DMS114 treated with DMSO at 0.1 percent for 48 hours (cell line): ENCODE data around the gene DDX42.
"Not testable (repeated sequence)": the region's sequence is repeated elsewhere in the genome, so short reads cannot be mapped to it uniquely, and the experiment has no call there.

ENCODE experiments used
- DNase-seq: peaks from one replicate; lab custom pipeline; 2025; ENCODE audit not compliant: unreplicated experiment; lab: John Stamatoyannopoulos, UW

DDX42 gene

DNA sequence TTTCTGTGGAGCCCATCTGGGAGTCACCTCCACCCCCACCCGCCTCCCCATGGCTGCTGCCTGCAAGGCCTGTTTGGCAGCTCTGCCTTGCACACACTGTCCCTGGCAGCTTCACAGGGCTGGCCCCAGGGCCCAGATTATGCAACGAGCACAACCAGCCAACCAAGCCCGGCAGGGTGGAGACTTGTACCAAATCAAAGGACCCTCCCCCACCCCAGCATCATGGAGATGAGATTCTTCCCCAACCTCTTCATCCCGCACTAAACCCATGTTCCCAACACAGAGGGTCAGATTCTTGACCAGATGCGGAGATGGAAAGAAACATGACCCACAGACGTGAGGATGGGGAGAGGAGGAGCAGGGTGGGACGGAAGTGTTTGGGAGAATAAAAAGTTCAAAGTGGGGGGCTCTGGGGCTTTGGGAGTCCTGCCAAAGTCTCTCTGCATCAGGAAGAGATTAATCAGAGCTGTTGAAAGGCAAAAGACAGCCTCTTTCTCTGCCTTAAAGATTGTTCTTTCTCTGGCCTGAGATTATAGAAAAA, 64.7 kb downstream of the DDX42 start:
- DNase-seq, result no peak

DNA sequence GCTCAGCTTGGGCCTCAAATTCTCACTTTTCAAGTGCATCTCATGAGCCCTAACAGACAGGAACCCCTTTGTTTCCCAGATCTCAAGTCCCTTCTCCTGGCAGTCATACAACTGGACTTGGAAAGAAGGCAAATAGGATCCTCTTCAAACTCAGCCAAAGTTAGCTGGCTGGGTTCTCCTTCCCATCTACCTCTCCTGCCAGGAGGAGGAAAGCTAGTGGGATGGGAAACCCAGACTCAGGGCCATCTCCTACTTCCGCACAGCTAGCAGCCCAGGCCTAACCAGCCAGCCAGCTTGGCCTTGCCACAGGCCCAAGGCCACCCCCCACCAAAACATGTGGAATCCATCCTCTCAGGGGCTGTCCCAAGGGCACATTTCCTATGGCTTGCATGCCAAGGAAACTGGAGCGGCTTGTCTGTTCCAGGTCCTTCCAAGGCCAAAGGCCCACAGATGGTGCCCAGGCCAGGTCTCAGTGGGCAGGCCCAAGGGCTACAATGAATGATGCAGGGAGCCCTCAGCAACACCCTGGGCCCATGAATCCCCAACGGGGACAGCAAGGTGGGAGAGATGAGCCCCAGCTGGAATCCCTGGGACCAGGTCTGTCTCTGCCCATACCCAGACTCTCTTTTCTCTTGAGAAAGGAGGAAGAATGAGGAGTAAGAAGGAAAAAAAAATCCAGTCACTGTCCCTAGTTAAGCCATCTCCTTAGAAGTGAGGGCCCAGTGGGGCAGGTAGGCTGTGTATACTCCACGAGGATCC, 66.8 kb downstream of the DDX42 start:
- no peak for DNase-seq

DNA sequence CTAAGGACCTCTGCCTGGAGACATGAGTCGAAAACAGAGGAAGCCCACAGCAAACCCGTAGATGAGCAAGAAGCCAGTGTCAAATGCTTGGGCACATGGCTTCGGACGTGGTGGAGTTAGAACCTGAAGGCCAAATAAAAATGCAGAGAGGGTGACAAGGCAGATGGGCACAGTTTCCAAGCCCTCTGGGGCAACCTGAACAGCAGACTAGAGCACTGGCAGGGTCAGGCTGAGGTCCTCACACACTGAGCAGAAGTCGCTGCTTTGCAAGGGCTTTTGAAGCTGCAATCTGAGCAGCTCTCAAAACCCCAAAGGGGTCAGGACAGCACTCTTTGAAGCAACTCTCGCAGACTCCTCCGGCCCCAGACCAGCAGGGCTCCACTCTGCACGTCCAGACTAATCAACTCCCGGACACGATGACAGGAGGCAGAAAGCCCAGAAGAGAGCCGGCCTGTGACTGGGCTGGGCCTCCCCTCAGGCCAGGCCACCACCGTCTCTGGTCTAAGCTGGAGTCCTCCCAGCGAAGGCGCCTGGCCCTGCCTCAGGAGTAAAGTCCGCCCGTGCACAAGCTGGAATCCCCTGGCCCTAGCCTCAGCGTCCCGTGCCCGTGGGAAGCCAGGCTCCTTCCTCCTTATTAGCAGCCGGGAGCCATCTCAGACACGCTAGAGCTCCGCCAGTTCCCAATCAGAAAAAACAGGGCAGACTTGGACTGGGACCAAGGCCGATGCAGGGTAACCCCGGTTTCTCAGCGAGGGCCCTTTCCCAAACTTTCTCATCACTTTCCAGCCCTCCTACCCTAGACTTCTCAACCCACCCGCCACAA, 67.6 kb downstream of the DDX42 start:
- DNase-seq, result no peak

DNA sequence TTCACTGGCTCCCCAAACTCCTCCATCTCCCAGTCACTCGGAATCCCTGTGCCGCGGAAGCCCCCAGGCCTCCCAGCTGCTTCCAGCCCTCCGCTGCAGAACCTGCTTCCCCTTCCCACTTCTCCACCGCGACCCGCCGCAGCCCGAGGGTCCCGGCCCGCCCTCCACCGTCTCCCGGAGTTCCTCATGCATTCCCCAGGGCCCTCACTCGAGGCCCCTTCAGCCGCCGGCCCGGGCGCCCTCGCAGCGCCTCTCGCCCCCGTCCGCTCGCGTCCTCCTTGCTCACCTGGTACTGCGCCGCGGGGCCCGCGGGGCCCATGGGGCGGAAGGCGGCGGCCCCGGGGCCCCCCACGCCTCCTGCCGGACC, 68.2 kb downstream of the DDX42 start:
- DNase-seq, result no peak

DNA sequence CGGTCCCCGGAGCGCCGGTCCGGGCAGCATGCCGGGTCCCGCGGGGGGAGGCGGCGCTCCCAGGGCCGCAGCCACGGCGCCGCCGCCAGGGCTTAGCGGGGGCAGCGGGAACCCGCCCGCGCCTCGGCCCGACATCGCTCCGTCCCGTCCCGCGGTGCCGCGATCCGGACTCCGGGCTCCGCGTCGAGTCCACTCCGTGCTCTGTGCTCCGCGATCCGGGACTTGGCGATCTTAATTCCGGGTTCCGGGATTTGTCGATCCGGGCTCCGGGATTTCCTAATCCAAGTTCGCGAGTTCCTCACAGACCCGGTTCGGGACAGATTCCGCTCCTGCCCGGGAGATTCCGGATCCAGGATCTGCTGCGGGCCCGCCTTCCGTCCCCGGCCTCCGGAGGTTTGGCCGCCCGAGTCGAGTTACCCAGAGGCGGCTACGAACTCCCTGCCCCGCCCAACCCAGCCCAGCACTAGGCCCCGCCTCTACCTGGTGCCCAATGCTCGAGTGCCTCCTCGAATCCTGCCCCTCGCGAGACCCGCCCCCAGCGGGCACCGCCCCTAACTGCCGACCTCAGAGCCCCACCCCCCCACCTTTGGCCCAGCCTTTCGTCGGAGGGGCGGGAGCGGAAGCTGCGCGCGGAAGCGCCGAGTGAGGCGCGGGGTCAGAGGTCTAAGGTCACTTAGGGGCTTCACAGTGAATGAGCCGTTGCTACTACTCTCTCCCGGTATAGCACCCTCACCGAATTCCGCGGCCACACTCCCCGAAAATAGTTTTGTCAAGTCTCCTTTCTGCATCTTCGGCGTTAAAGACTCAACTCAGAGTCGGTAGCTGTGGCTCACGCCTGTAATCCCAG, 68.8 kb downstream of the DDX42 start, which contains the start of gene SMARCD2:
Gene SMARCD2, minus strand, starts transcription at position 146 of the 847 bp plus-strand sequence. Its CDS starts 11 bp downstream, at position 135.
- peak; percentile 89 for DNase-seq

DNA sequence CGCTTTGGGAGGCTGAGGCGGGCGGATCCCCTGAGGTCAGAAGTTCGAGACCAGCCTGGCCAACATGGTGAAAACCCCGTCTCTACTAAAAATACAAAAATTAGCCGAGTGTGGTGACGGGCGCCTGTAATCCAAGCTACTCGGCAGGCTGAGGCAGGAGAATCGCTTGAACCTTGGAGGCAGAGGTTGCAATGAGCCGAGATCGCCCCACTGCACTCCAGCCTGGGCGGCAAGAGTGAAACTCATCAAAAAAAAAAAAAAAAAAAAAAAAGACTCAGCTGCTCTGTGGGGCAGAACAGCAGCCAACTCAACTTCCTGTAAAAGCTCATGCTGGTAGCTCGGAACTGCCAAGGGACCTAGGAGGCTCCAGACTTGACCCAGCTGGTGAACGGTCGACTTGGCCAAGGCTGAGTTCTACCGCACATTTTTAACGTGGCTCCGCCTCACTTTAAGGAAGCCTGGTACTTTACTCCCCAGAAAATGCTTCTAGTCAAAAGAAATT, 69.5 kb downstream of the DDX42 start:
- not testable (repeated sequence) for DNase-seq

DNA sequence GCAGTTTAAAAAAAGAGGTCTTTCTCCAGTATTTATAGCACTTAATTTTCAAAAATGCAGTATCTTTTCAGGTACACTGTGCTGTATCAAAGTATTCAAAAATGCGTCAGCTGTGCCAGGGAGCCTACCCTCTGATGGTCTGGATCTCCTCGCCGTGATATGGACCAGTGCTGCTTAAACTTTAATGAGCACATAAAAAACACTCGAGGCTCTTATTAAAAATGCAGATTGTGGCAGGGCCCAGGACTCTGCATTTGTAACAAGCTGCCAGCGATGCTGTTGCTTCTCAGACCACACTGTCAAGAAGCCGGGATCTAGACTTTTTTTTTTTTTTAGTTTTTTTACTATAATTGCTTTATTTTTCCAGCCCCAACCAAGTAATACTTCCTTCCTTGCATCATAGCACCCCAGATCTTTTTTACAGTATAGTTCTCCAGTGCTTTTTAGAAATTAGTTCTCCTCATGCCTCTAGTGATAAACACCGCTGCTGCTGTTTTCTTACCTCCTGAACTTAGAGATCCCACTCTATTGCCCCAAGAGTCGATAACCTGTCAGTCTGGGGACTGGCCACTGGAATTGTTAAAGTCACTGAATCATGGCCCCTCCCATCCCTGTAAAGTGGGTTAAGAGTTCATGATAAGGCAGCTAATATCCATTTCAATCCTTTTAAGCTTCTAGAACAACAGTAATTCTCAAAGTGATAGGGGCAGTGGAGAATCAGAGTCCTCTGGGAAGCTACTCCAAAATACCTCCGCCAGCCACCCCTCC, 70.1 kb downstream of the DDX42 start:
- DNase-seq, result no peak

DNA sequence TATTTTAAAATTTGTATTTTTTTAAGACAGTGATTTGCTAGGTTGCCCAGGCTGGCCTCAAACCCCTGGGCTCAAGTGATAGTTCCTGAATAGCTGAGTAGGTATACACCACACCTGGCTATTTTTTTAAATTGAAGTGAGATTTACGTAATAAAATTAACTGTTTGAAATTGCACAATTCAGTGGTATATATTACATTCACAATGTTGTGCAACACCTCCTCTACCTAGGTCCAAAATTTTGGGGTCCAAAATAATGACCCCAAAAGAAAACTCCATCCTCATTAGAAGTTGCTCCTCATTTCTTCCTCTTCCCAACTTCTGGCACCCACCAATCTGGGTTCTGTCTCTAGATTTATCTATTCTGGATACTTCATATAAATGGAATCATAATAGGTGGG, 71.5 kb downstream of the DDX42 start:
- DNase-seq, result no peak

DNA sequence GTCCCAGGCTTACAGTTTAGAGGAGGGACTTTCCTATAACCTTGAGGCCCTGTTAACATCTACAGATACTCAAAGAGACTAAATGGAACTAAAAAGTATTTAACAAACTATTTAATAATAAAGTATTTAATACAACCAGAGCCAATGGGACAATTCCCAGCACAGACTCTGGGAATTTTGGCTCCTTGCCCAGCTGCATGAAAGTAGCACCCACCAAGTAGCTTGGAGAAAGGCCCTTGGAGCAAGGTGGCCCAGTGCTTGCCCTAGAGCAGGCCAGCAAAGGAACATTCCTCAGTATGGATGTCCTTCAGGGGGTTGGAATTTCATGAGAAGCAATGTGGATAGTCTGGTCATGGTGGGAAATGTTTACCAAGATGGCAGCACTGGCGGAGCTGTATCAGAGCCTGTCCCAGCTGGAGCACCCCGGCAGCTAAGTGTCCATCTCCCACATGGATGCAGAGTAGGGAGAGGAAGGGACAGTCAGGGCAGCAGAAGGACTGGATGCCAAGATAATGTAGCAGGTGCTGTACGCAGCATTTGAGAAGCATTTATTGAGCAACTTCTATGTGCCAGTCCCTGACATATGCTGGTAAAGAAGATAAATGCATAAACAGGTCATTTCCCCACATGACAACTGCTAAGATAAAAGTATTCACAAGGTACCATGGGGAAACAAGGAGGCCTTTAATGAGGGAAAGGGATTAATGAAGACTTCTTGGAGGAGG, 73.7 kb downstream of the DDX42 start:
- no peak for DNase-seq

DNA sequence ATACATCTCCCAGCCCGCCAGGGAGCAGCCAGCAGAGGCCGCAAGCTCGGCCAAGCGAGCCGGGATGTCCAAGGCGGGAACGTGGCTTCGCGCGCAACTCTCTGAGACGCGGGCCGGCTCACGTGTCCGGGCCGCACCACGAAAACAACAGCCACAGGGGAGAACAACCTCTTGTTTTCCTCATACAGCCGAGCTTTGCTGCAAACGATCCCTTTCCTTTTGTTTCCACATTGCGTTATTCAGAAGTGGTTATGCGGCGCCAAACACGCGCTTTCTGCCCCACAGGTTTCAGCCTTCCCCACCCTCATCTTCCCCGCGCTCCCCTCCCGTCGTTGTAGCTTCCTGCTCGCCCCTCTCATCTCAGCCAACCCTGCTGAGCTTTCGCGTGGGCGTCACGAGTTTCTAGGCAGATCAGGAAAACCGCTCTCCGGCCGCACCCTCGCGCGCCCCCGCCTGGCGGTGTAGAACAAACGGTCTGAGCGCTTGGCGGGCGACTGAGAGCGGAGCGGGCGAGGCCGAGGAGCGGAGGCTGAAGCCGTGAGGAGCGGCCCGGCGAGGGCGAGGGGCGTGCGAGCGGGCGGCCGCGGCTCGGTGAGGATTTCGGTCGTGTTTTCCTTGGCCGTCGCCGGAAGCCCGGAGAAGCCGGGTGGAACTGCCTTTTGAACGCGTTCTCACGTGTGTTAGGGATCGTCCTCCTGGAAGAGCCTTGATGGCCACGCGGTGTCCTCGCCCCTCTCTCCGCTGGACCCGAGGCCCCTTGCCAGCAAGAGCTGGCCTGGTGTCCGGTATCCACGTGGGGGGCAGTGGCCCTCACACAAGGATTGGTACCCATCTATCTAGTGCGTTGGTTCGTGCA, 75.1 kb downstream of the DDX42 start:
- peak; percentile 87 for DNase-seq

DNA sequence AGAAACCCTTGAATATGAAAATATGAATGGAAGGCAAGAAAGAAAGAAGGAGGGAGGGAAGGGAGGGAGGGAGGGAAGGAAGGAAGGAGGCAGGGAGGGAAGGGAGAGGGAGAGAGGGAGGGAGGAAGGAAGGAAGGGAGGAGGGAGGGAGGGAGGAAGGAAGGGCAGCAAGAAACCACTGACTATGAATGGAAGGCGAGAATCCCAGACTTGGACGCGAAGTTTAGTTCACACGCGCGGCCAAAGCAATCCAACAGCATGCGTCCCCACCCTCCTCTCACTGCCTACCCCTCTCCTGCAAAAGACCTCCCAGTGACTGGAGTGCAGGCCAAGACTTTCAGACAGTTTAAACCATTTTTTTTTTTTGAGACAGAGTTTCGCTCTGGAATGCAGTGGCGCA, 76.4 kb downstream of the DDX42 start:
- DNase-seq, result no peak

DNA sequence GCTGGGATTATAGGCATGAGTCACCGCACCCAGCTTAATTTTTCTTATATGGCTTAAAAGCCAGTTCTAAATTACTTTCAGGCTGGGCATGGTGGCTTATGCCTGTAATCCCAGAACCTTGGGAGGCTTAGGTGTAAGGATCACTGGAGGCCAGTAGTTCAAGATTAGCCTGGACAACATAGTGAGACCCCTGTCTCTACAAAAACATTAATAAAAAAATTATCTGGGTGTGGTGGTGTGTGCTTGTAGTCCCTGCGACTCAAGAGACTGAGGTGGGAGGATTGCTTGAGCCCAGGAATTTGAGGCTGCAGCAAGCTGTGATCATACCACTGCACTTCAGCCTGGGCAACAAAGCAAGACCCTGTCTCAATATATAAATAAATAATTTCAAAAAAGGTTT, 79.3 kb downstream of the DDX42 start:
- no peak for DNase-seq

DNA sequence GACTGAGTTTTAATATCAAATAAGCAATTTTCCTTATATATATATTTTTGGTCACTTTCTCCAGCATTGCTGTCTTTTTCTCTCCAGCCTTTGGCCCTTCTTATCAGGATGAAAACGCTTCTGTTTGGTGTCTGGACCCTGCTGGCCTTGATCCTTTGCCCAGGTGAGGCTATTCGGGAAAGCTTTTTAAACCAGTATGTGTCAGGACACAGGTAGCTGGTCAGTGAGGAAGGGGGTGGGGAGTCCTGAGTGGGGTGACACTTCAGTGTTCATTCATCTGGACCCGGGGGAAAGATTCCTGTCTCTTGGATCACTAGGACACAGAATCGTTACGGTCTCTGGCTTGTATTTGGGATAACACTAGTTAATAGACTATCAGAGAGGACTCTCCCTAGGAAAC, 80.7 kb downstream of the DDX42 start:
- DNase-seq, result no peak

DNA sequence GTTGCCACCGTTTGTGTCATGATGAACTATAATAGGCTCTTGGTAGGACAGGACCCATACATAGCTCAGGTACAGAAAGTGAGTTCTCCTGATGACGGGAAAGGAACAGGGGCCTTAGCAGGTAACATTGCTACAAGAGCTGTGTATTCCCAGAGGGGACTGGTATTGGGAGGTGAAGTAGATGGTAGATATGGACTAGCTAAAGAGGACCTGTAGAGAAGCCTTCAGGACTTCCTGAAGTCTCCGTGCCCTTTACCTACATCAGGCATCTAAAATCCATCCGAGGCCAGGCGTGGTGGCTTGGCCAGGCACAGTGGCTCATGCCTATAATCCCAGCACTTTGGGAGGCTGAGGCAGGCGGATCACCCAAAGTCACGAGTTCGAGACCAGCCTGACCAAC, 81.2 kb downstream of the DDX42 start:
- DNase-seq, result no peak

DNA sequence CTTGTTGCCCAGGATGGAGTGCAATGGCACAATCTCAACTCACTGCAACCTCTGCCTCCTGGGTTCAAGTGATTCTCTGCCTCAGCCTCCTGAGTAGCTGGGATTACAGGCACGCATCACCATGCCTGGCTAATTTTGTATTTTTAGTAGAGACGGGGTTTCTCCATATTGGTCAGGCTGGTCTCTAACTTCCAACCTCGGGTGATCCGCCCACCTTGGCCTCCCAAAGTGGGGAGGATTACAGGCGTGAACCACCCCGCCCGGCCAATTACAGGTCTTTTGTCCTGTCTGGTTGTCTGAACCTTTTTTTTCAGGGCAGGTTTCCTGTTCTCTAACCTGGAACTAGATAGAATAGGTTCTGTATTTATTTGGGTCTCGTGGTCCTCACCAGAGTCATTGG, 82.5 kb downstream of the DDX42 start:
- DNase-seq, result not testable (repeated sequence)

DNA sequence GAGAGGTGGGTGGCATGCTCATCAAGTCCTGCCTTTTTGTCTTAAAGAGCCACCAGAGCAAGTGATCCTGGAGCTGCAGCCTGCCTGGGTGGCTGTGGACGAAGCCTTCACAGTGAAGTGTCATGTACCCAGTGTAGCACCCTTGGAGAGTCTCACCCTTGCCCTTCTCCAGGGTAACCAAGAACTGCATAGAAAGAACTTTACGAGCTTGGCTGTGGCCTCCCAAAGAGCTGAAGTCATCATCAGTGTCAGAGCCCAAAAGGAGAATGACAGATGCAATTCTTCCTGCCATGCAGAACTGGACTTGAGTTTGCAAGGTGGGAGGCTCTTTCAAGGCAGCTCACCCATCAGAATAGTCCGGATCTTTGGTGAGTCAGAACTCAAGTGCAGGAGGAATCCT, 85.3 kb downstream of the DDX42 start:
- DNase-seq, result no peak

DNA sequence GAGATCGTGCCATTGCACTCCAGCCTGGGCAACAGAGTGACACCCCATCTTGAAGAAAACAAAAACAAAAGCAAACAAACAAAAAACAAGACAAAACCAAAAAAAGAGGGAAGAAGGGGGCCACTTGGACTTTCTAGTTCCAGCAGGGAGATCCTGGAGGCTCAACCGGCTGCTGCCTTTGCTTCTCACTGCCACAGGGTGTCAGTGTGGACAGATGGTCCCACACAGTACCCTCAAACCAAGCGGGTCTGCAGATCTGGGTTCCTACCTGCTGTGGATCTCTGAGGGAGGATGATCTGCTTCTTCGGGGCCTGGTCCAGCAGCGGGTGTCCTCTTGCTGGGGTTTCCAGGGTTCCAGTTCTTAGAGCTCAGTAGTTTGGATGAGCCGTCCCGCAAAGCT, 92.7 kb downstream of the DDX42 start:
- not testable (repeated sequence) for DNase-seq
